SK-N-SH treated with all-trans-retinoic acid at 6 μM for 48 hours (cell line): ENCODE data around the gene GFM2.

Experiments
- ATAC-seq: fragments of 200-7000 bp; cut with Tn5 transposase; 3 replicates; pipeline ENCODE4 v1.9.1; 2020; ENCODE audit warnings: mild to moderate bottlenecking, moderate library complexity
- ARNTL ChIP-seq: fragments of 450-650 bp; formaldehyde crosslinking; IDR thresholded peaks from 2 replicates; pipeline ENCODE4 v1.5.0; 2020; ENCODE audit warnings: low read depth, mild to moderate bottlenecking, moderate library complexity, borderline replicate concordance
- BACH2 ChIP-seq: fragments of 250-450 bp; sonication (Bioruptor Pico); IDR thresholded peaks from 2 replicates; pipeline ENCODE4 v1.9.0; 2021; ENCODE audit warnings: mild to moderate bottlenecking, borderline replicate concordance
- CSDC2 ChIP-seq: fragments of 250-450 bp; sonication (Bioruptor Pico); IDR thresholded peaks from 2 replicates; pipeline ENCODE4 v1.5.0; 2020; ENCODE audit warnings: mild to moderate bottlenecking, moderate library complexity
- CSRNP3 ChIP-seq: fragments of 250-450 bp; sonication (Bioruptor Pico); IDR thresholded peaks from 2 replicates; pipeline ENCODE4 v1.5.1; 2021; ENCODE audit warnings: mild to moderate bottlenecking, moderate library complexity
- ESRRG ChIP-seq: fragments of 250-450 bp; sonication (Bioruptor Pico); IDR thresholded peaks from 2 replicates; pipeline ENCODE4 v1.6.1; 2021; ENCODE audit warnings: mild to moderate bottlenecking
- GLIS3 ChIP-seq: fragments of 250-450 bp; sonication (Bioruptor Pico); IDR thresholded peaks from 2 replicates; pipeline ENCODE4 v1.5.0; 2020; ENCODE audit warnings: mild to moderate bottlenecking, moderate library complexity
- OSR1 ChIP-seq: fragments of 250-450 bp; sonication (Bioruptor Pico); IDR thresholded peaks from 2 replicates; pipeline ENCODE4 v1.8.0; 2022; ENCODE audit warnings: moderate library complexity, mild to moderate bottlenecking, inconsistent platforms
- PPARA ChIP-seq: fragments of 250-450 bp; sonication (Bioruptor Pico); IDR thresholded peaks from 2 replicates; pipeline ENCODE4 v1.5.0; 2020; ENCODE audit warnings: mild to moderate bottlenecking, borderline replicate concordance
- RARB ChIP-seq: fragments of 250-450 bp; sonication (Bioruptor Pico); IDR thresholded peaks from 2 replicates; pipeline ENCODE4 v1.8.0; 2021; ENCODE audit warnings: mild to moderate bottlenecking, moderate library complexity
- SNAI2 ChIP-seq: fragments of 250-450 bp; sonication (Bioruptor Pico); IDR thresholded peaks from 2 replicates; pipeline ENCODE4 v1.5.0; 2020; ENCODE audit warnings: mild to moderate bottlenecking, moderate library complexity
- TCF4 ChIP-seq: fragments of 250-450 bp; sonication (Bioruptor Pico); IDR thresholded peaks from 2 replicates; pipeline ENCODE4 v1.8.0; 2021; ENCODE audit warnings: mild to moderate bottlenecking, moderate library complexity, borderline replicate concordance
- TOX ChIP-seq: fragments of 250-450 bp; sonication (Bioruptor Pico); IDR thresholded peaks from 2 replicates; pipeline ENCODE4 v1.8.0; 2021; ENCODE audit warnings: mild to moderate bottlenecking, moderate library complexity, borderline replicate concordance
- ZC3H10 ChIP-seq: fragments of 250-450 bp; sonication (Bioruptor Pico); IDR thresholded peaks from 2 replicates; pipeline ENCODE4 v1.5.1; 2021; ENCODE audit warnings: mild to moderate bottlenecking, moderate library complexity
- ZFP3 ChIP-seq: fragments of 250-450 bp; sonication (Bioruptor Pico); IDR thresholded peaks from 2 replicates; pipeline ENCODE4 v1.5.0; 2020; ENCODE audit warnings: mild to moderate bottlenecking, moderate library complexity
- ZNF565 ChIP-seq: fragments of 450-650 bp; formaldehyde crosslinking; conservative IDR thresholded peaks from 2 replicates; pipeline ENCODE4 v1.5.0; 2020; ENCODE audit warnings: low read depth, mild to moderate bottlenecking, moderate library complexity
- TF ChIP-seq, protein P1 (sequence below): fragments of 250-450 bp; sonication (Bioruptor Pico); IDR thresholded peaks from 2 replicates; pipeline ENCODE4 v1.5.0; 2020; ENCODE audit warnings: mild to moderate bottlenecking, moderate library complexity
- TF ChIP-seq, protein P2 (sequence below): fragments of 250-450 bp; sonication (Bioruptor Pico); IDR thresholded peaks from 2 replicates; pipeline ENCODE4 v1.8.0; 2020; ENCODE audit warnings: mild to moderate bottlenecking, moderate library complexity, borderline replicate concordance
- TF ChIP-seq, protein P3 (sequence below): fragments of 250-450 bp; sonication (Bioruptor Pico); IDR thresholded peaks from 2 replicates; pipeline ENCODE4 v1.5.1; 2020; ENCODE audit warnings: low read depth, mild to moderate bottlenecking, moderate library complexity

GFM2 gene

GRCh38 chr5:74685979-74686631 lies 80.8 kb downstream of the GFM2 start:
- ATAC-seq: no peak; the same call in 2 of the 3 replicates
- TF ChIP-seq OSR1 (no peak), TCF4 (CRISPR knock-in tag) (no peak), CSDC2 (CRISPR knock-in tag) (no peak), ZFP3 (CRISPR knock-in tag) (no peak), BACH2 (CRISPR knock-in tag) (no peak), ZNF565 (CRISPR knock-in tag) (no peak), ESRRG (CRISPR knock-in tag) (no peak), GLIS3 (CRISPR knock-in tag) (no peak), RARB (no peak), SNAI2 (CRISPR knock-in tag) (no peak), PPARA (CRISPR knock-in tag) (no peak), CSRNP3 (CRISPR knock-in tag) (no peak), ZC3H10 (no peak), TOX (CRISPR knock-in tag) (no peak), ARNTL (CRISPR knock-in tag) (no peak)
- TF ChIP-seq, protein P1, sequence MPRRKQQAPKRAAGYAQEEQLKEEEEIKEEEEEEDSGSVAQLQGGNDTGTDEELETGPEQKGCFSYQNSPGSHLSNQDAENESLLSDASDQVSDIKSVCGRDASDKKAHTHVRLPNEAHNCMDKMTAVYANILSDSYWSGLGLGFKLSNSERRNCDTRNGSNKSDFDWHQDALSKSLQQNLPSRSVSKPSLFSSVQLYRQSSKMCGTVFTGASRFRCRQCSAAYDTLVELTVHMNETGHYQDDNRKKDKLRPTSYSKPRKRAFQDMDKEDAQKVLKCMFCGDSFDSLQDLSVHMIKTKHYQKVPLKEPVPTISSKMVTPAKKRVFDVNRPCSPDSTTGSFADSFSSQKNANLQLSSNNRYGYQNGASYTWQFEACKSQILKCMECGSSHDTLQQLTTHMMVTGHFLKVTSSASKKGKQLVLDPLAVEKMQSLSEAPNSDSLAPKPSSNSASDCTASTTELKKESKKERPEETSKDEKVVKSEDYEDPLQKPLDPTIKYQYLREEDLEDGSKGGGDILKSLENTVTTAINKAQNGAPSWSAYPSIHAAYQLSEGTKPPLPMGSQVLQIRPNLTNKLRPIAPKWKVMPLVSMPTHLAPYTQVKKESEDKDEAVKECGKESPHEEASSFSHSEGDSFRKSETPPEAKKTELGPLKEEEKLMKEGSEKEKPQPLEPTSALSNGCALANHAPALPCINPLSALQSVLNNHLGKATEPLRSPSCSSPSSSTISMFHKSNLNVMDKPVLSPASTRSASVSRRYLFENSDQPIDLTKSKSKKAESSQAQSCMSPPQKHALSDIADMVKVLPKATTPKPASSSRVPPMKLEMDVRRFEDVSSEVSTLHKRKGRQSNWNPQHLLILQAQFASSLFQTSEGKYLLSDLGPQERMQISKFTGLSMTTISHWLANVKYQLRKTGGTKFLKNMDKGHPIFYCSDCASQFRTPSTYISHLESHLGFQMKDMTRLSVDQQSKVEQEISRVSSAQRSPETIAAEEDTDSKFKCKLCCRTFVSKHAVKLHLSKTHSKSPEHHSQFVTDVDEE: no peak
- TF ChIP-seq, protein P2, sequence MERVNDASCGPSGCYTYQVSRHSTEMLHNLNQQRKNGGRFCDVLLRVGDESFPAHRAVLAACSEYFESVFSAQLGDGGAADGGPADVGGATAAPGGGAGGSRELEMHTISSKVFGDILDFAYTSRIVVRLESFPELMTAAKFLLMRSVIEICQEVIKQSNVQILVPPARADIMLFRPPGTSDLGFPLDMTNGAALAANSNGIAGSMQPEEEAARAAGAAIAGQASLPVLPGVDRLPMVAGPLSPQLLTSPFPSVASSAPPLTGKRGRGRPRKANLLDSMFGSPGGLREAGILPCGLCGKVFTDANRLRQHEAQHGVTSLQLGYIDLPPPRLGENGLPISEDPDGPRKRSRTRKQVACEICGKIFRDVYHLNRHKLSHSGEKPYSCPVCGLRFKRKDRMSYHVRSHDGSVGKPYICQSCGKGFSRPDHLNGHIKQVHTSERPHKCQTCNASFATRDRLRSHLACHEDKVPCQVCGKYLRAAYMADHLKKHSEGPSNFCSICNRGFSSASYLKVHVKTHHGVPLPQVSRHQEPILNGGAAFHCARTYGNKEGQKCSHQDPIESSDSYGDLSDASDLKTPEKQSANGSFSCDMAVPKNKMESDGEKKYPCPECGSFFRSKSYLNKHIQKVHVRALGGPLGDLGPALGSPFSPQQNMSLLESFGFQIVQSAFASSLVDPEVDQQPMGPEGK (CRISPR knock-in tag): no peak
- TF ChIP-seq, protein P3, sequence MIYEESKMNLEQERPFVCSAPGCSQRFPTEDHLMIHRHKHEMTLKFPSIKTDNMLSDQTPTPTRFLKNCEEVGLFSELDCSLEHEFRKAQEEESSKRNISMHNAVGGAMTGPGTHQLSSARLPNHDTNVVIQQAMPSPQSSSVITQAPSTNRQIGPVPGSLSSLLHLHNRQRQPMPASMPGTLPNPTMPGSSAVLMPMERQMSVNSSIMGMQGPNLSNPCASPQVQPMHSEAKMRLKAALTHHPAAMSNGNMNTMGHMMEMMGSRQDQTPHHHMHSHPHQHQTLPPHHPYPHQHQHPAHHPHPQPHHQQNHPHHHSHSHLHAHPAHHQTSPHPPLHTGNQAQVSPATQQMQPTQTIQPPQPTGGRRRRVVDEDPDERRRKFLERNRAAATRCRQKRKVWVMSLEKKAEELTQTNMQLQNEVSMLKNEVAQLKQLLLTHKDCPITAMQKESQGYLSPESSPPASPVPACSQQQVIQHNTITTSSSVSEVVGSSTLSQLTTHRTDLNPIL (CRISPR knock-in tag): no peak

GRCh38 chr5:74684900-74685851 lies 81.7 kb downstream of the GFM2 start, which contains the start of gene HEXB:
Gene HEXB (plus strand): TSS chr5:74685233. CDS start chr5:74685261, 28 bp downstream.
- no peak for TF ChIP-seq ZNF565 (CRISPR knock-in tag)
- TF ChIP-seq ZFP3 (CRISPR knock-in tag): peak; percentile 89
- TF ChIP-seq, protein P1: 0 out of 2 replicates have a peak, but pooled peaks have one; percentile 45
- ATAC-seq: peak; percentile 97
